Cardiac atrium fibroblast (primary cell): ENCODE data around the gene OOSP1. TPM values are rescaled to one million over a fixed set of nuclear protein-coding genes. Genes with fewer than 3 reads are reported as not detected.

Experiments
- total RNA-seq: library from RNA; depleted of rRNA; stranded (reverse); fragments of >200 nt; gene quantifications from 2 replicates; pipeline ENCODE4 v1.2.3, GENCODE V29; 2015

Gene OOSP1, protein sequence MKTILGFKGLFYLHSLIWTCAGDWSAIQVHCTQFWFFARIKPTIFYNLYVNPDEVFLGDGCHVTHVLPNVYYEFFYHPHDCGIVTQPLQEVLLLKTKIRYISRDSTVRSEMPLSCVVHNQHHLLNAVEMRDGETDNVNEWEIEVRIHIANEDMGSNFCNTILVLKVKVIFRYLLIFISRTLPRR
- total RNA-seq: not detected in 2 replicates

DNA sequence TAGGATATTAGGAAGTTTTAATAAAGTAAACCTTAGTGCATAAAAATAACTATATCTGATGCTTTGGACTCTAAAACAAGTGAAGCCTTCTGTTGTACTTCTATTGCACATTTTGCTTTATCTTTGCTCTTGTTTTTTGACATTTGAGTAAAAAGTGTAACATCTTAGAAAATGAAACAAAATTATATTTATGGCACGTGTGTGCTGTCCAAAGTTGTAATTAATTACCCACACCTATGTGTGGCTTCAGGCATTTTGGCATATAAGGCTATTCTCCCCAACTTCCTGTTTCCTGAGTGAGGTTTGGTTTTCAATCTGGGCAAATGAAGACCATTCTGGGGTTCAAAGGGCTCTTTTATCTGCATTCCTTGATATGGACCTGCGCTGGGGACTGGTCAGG lies at the start of gene OOSP1:
Gene OOSP1, plus strand, starts transcription at position 301 of the 400 bp plus-strand sequence. Its CDS starts 23 bp downstream, at position 324.

DNA sequence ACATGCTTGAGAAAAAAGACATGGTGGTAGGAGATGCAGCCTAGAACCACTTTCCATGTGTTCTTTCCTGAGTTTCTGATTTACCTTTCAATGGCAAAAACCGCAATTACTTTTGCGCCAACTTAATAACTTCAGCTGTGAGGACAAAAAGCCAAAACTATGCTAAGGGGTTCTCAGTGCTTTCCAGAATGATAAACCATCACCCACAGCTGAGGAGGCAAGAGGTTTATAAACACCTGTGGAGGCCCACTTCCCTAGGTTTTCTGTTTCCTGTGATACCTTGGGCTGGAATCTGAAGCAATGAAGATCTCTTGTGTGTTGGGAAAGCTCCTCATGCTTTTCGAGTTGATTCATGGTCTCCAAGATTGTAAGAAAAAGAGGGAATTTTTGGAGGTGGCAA lies 25.5 kb downstream of the OOSP1 start, which contains the start of gene OOSP4A:
Gene OOSP4A, plus strand, starts transcription at position 301 of the 400 bp plus-strand sequence. Its CDS starts 0 bp downstream, at position 301.

Other genes with a start within 250 kb of the OOSP1 start
- not detected in 2 replicates for gene OR10V1, start 224.6 kb upstream of the OOSP1 start, total RNA-seq
- 6.0 and 11.2 TPM in 2 replicates for gene STX3, start 183.1 kb upstream of the OOSP1 start, total RNA-seq
- 29.6 and 36.9 TPM in 2 replicates for gene MRPL16, start 127.7 kb upstream of the OOSP1 start, total RNA-seq
- not detected in 2 replicates for gene CBLIF, start 92.9 kb upstream of the OOSP1 start, total RNA-seq
- 0.65 TPM in 1 of 2 replicates, not detected in the other for gene TCN1, start 71.9 kb upstream of the OOSP1 start, total RNA-seq
- gene OOSP3, start 59.6 kb upstream of the OOSP1 start, total RNA-seq: not detected in 2 replicates
- gene OOSP4A, start 25.6 kb downstream of the OOSP1 start, total RNA-seq: not detected in 2 replicates
- not detected in 2 replicates for gene OOSP4B, start 78.7 kb downstream of the OOSP1 start, total RNA-seq
- not detected in 2 replicates for gene OOSP2, start 102.0 kb downstream of the OOSP1 start, total RNA-seq
- gene MS4A3, start 118.2 kb downstream of the OOSP1 start, total RNA-seq: not detected in 2 replicates
- gene MS4A2, start 150.2 kb downstream of the OOSP1 start, total RNA-seq: not detected in 2 replicates
- 1.6 TPM in 1 of 2 replicates, not detected in the other for gene MS4A6A, start 244.7 kb downstream of the OOSP1 start, total RNA-seq